Sigmoid colon (tissue), 4 donors: ENCODE measurements around the gene IGFLR1.

Experiments used
- CTCF ChIP-seq, 4 experiments: fragments of 450-650 bp in 3 of 4; fragments of 200-600 bp in 1 of 4; IDR thresholded peaks; one replicate each; pipeline ENCODE4 v1.5.1; 2016 to 2019; ENCODE audit warnings: antibody characterized with exemption in 4 of 4, mild to moderate bottlenecking in 3 of 4, moderate library complexity in 2 of 4
- EP300 ChIP-seq, 4 donors: sonication (generic); formaldehyde crosslinking; IDR thresholded peaks; one replicate each; pipeline ENCODE4 v1.6.1; 2017; ENCODE audit warnings: antibody characterized with exemption in 4 of 4
- POLR2A ChIP-seq, 2 donors: fragments of 450-650 bp; IDR thresholded peaks; one replicate each; pipeline ENCODE4 v1.6.1; 2016; ENCODE audit warnings: antibody characterized with exemption in 2 of 2, mild to moderate bottlenecking in 2 of 2, moderate library complexity in 2 of 2

- no peak for TF ChIP-seq CTCF (IDR thresholded peaks at IDR 0.05)
- no peak for TF ChIP-seq EP300 (IDR thresholded peaks at IDR 0.05)
- TF ChIP-seq POLR2A (IDR thresholded peaks at IDR 0.05) = no peak
These were observed 4.3 kb upstream of the IGFLR1 start for GRCh38 chr19:35746531-35746930.
